ENCODE results near the gene OR2AJ1. TPM values are rescaled to one million over a fixed set of nuclear protein-coding genes. Genes with fewer than 3 reads are reported as not detected.

The OR2AJ1 gene
- total and polyA plus RNA-seq, 2 donors (not counting 1 experiment from before 2014, with no cell fraction given): not detected

GRCh38 chr1:247919952-247920351, 4.7 kb upstream of the OR2AJ1 start, which contains the start of gene OR2T8:
Gene OR2T8, plus strand, starts transcription at chr1:247920252. Its CDS starts 766 bp downstream, at chr1:247921018.
- no CpG with 5 or more reads among the region's 2 CpGs for WGBS (ENCODE audit: insufficient coverage)
- H3K27me3 ChIP-seq (replicated peaks in 1 of 4; ENCODE audit: control extremely low read depth in 1 of 4, control insufficient read depth in 3 of 4, insufficient read depth in 4 of 4, low read length in 3 of 4): no peaks in the 10 kb centered on the region
- no peak within 1 kb of the TSS for H3K4me3 Mint-ChIP-seq
- no peaks in the 10 kb centered on the region for H3K4me1 ChIP-seq (ENCODE audit: control insufficient read depth in 2 of 2, insufficient read depth in 2 of 2, low read length in 2 of 2)
- ChIA-PET CTCF (no interaction called here), POLR2A (no interaction called here)
- intact Hi-C loops (cut with micrococcal nuclease): no loop called here
- no peak within 1 kb of the TSS for H3K9ac ChIP-seq (ENCODE audit: low read length)
- H3K4me3 ChIP-seq (ENCODE audit: control extremely low read depth in 1 of 5, extremely low read depth in 1 of 5, insufficient read depth in 1 of 5, low read depth in 2 of 5, low read length in 4 of 5): no peak within 1 kb of the TSS
- no peaks in the 10 kb centered on the region for H3K9me3 Mint-ChIP-seq (ENCODE audit: insufficient read depth)
- no peaks in the 10 kb centered on the region for H3K4me1 Mint-ChIP-seq
- H3K27ac ChIP-seq (ENCODE audit: low read length in 2 of 2): no peak within 1 kb of the TSS
- H3K36me3 ChIP-seq (replicated peaks in 1 of 2; ENCODE audit: control extremely low read depth in 1 of 2, control insufficient read depth in 1 of 2, extremely low read depth in 1 of 2, insufficient read depth in 2 of 2, low read length in 1 of 2): no peaks in the 10 kb centered on the region
- no peaks in the 10 kb centered on the region for H3K9me3 ChIP-seq (ENCODE audit: control extremely low read depth in 1 of 3, control insufficient read depth in 2 of 3, insufficient read depth in 1 of 3, low read length in 2 of 3)
- H2AFZ ChIP-seq (ENCODE audit: insufficient read depth, low read depth, low read length, poor library complexity, severe bottlenecking): no peak within 1 kb of the TSS
- DNase-seq: no peak
- H3K4me2 ChIP-seq (replicated peaks; ENCODE audit: low read depth, low read length, poor library complexity, severe bottlenecking): no peak within 1 kb of the TSS
- no peaks in the 10 kb centered on the region for H4K20me1 ChIP-seq (ENCODE audit: control insufficient read depth, insufficient read depth, low read length, poor library complexity, severe bottlenecking)
- H3K79me2 ChIP-seq (ENCODE audit: control insufficient read depth, insufficient read depth, low read length): no peaks in the 10 kb centered on the region
- no peak for ATAC-seq (ENCODE audit: low read depth)
- no peaks in the 10 kb centered on the region for H3K27me3 Mint-ChIP-seq
- no peak within 1 kb of the TSS for H3K27ac Mint-ChIP-seq
- no peak for TF ChIP-seq CTCF (IDR thresholded peaks at IDR 0.05)
- TF ChIP-seq EZH2 (IDR thresholded peaks at IDR 0.05; ENCODE audit: borderline replicate concordance, insufficient read depth, low read depth, low read length, poor library complexity, severe bottlenecking): no peak

DNA sequence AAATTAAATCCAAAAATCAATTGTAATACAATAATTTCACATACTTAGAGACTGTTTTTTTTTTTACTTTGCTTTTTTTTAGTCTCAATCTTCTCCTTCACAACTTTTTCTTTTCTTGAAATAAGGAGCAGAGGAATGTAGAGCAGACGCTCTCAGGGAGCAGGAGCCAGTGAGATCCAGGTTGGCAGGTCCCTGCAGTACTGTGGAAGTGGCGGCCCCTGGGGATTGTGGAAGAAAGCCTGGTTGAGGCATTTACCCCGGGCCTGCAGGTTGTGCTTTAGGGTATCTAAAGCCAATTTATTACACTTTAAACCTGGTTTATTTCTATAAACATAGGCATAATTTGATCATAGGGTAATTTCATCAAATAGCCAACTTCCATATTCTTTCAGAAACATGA, 748 bp upstream of the OR2AJ1 start:
- POLR2A ChIA-PET: no interaction called here
- intact Hi-C loops (cut with micrococcal nuclease): no loop called here
- Mint-ChIP-seq H3K4me3 (no peak overlapping the region), H3K4me1 (no peaks in the 10 kb centered on the region), H3K27ac (no peak overlapping the region), H3K27me3 (no peaks in the 10 kb centered on the region), H3K9me3 (ENCODE audit: insufficient read depth) (no peaks in the 10 kb centered on the region)
- Histone ChIP-seq H3K79me2 (ENCODE audit: control insufficient read depth, insufficient read depth, low read length) (no peaks in the 10 kb centered on the region), H3K27ac (ENCODE audit: low read length in 2 of 2) (no peak overlapping the region), H3K4me2 (replicated peaks; ENCODE audit: low read depth, low read length, poor library complexity, severe bottlenecking) (no peak overlapping the region), H2AFZ (ENCODE audit: insufficient read depth, low read depth, low read length, poor library complexity, severe bottlenecking) (no peak overlapping the region), H3K36me3 (replicated peaks in 1 of 2; ENCODE audit: control extremely low read depth in 1 of 2, control insufficient read depth in 1 of 2, extremely low read depth in 1 of 2, insufficient read depth in 2 of 2, low read length in 1 of 2) (no peaks in the 10 kb centered on the region), H3K4me1 (ENCODE audit: control insufficient read depth in 2 of 2, insufficient read depth in 2 of 2, low read length in 2 of 2) (no peaks in the 10 kb centered on the region), H3K4me3 (ENCODE audit: control extremely low read depth in 1 of 5, extremely low read depth in 1 of 5, insufficient read depth in 1 of 5, low read depth in 2 of 5, low read length in 4 of 5) (no peak overlapping the region), H4K20me1 (ENCODE audit: control insufficient read depth, insufficient read depth, low read length, poor library complexity, severe bottlenecking) (no peaks in the 10 kb centered on the region), H3K9ac (ENCODE audit: low read length) (no peak overlapping the region), H3K27me3 (replicated peaks in 1 of 4; ENCODE audit: control extremely low read depth in 1 of 4, control insufficient read depth in 3 of 4, insufficient read depth in 4 of 4, low read length in 3 of 4) (no peaks in the 10 kb centered on the region), H3K9me3 (ENCODE audit: control extremely low read depth in 1 of 3, control insufficient read depth in 2 of 3, insufficient read depth in 1 of 3, low read length in 2 of 3) (no peaks in the 10 kb centered on the region)
- no peak for ATAC-seq (ENCODE audit: low read depth)
- TF ChIP-seq CTCF (IDR thresholded peaks at IDR 0.05) (no peak), EZH2 (IDR thresholded peaks at IDR 0.05; ENCODE audit: borderline replicate concordance, insufficient read depth, low read depth, low read length, poor library complexity, severe bottlenecking) (no peak)
- CTCF ChIA-PET: interaction anchor here (1.0 kb wide), 1 partner anchor 363 kb away, joined by 4 read pairs; no protein-coding TSS in a partner anchor
- no CpG with 5 or more reads among the region's 3 CpGs for WGBS (ENCODE audit: insufficient coverage)
- no peak for DNase-seq
